NCI-H345 treated with DMSO at 0.1 percent for 48 hours (cell line): ENCODE data around the gene MUC16.

Source experiments
- DNase-seq: peaks from one replicate; lab custom pipeline; 2025; ENCODE audit not compliant: unreplicated experiment; lab: John Stamatoyannopoulos, UW

MUC16 gene

GRCh38 chr19:9010693-9011092 lies 484 bp upstream of the MUC16 start:
- no peak for DNase-seq

- DNase-seq = no peak
Measured at GRCh38 chr19:9009431-9009830, 778 bp downstream of the MUC16 start.

- no peak for DNase-seq
Measured at GRCh38 chr19:9008667-9009066, 1.5 kb downstream of the MUC16 start.

- no peak for DNase-seq
Measured at GRCh38 chr19:9000933-9001332, 9.3 kb downstream of the MUC16 start.

GRCh38 chr19:8988204-8988603 lies 22.0 kb downstream of the MUC16 start:
- DNase-seq = no peak

GRCh38 chr19:8986296-8986695 lies 23.9 kb downstream of the MUC16 start:
- no peak for DNase-seq

- DNase-seq = no peak
Measured at GRCh38 chr19:8973501-8974091, 36.6 kb downstream of the MUC16 start.

GRCh38 chr19:8965887-8966286 lies 44.3 kb downstream of the MUC16 start:
- no peak for DNase-seq
